ENCODE results near the gene ATP6V0B. TPM values are rescaled to one million over a fixed set of nuclear protein-coding genes. Genes with fewer than 3 reads are reported as not detected.

Gene ATP6V0B
- total and polyA plus RNA-seq, 2 of the 13 experiments (the other 11 are each of a cell fraction or from before 2014, with no cell fraction given) = 157 to 161 TPM

DNA sequence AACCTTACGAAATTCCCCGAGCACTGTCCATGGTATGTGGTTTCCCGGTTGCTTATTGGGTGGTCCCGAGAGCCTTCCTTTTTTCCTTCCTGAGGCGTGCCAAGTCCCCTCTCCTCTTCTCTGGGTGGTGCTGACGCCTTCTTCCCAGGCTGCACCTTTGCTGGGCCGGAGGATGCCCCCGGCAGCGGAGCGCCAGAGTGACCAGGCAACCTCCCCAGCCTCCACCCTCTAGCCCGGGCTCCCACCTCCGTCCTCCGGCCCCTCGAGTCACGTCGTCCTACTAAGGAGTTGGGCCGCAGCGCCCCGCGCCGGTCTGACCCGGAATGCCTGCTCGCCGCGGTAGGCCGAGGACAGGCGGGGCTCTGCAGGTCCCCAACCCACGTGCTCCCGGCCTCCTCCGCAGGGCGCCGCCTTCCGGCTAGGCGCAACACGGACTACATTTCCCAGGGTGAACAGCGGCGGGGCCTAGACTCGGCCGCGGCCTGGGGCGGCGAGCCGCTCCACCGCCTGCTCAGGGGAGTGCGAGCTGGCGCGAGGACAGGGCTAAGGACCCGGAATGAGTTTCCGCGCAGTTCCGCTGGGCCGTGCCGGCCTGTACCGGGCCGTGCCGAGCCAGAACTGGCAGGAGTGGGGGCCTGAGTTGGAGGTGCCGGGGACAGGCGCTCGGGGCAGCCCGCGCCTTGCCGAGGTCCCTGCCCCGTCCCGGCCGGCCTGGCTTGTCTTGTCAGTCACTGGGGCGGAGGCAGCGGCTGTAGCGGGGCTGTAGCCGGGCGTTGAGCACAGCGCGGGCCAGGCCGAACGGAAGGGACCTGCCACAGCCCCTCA is 28.3 kb upstream of the ATP6V0B start, which contains the start of gene IPO13 (continued):
- TF ChIP-seq, protein P1, sequence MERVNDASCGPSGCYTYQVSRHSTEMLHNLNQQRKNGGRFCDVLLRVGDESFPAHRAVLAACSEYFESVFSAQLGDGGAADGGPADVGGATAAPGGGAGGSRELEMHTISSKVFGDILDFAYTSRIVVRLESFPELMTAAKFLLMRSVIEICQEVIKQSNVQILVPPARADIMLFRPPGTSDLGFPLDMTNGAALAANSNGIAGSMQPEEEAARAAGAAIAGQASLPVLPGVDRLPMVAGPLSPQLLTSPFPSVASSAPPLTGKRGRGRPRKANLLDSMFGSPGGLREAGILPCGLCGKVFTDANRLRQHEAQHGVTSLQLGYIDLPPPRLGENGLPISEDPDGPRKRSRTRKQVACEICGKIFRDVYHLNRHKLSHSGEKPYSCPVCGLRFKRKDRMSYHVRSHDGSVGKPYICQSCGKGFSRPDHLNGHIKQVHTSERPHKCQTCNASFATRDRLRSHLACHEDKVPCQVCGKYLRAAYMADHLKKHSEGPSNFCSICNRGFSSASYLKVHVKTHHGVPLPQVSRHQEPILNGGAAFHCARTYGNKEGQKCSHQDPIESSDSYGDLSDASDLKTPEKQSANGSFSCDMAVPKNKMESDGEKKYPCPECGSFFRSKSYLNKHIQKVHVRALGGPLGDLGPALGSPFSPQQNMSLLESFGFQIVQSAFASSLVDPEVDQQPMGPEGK (CRISPR knock-in tag; IDR thresholded peaks at IDR 0.05) = peak; percentile 69; the same call in 1 of the 2 replicates
- TF ChIP-seq ZNF883 (CRISPR knock-in tag; IDR thresholded peaks at IDR 0.05; ENCODE audit: not compliant biosample characterization) = peak; percentile 90
- TF ChIP-seq, protein P2, sequence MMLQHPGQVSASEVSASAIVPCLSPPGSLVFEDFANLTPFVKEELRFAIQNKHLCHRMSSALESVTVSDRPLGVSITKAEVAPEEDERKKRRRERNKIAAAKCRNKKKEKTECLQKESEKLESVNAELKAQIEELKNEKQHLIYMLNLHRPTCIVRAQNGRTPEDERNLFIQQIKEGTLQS (CRISPR knock-in tag; IDR thresholded peaks at IDR 0.05) = no peak
- TF ChIP-seq CAMTA2 (CRISPR knock-in tag; IDR thresholded peaks at IDR 0.05; ENCODE audit: borderline replicate concordance) = peak; percentile 4; the same call in 1 of the 2 replicates
- TF ChIP-seq ATAD3A (CRISPR knock-in tag; IDR thresholded peaks at IDR 0.05) = no peak
- no peak for TF ChIP-seq MAZ (IDR thresholded peaks at IDR 0.05; ENCODE audit: borderline replicate concordance, low read depth, low read length)
- peak; percentile 94 for TF ChIP-seq MAZ (CRISPR knock-in tag; IDR thresholded peaks at IDR 0.05; ENCODE audit: low read depth)
- no peak for TF ChIP-seq FOSL1 (CRISPR knock-in tag; IDR thresholded peaks at IDR 0.05; ENCODE audit: borderline replicate concordance)
- TF ChIP-seq, protein P3, sequence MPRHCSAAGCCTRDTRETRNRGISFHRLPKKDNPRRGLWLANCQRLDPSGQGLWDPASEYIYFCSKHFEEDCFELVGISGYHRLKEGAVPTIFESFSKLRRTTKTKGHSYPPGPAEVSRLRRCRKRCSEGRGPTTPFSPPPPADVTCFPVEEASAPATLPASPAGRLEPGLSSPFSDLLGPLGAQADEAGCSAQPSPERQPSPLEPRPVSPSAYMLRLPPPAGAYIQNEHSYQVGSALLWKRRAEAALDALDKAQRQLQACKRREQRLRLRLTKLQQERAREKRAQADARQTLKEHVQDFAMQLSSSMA (CRISPR knock-in tag; IDR thresholded peaks at IDR 0.05) = peak; percentile 79; the same call in 1 of the 2 replicates
- TF ChIP-seq CEBPG (CRISPR knock-in tag; IDR thresholded peaks at IDR 0.05) = no peak
- TF ChIP-seq ZNF296 (CRISPR knock-in tag; conservative IDR thresholded peaks at IDR 0.05) = peak; percentile 75
- TF ChIP-seq, protein P4, sequence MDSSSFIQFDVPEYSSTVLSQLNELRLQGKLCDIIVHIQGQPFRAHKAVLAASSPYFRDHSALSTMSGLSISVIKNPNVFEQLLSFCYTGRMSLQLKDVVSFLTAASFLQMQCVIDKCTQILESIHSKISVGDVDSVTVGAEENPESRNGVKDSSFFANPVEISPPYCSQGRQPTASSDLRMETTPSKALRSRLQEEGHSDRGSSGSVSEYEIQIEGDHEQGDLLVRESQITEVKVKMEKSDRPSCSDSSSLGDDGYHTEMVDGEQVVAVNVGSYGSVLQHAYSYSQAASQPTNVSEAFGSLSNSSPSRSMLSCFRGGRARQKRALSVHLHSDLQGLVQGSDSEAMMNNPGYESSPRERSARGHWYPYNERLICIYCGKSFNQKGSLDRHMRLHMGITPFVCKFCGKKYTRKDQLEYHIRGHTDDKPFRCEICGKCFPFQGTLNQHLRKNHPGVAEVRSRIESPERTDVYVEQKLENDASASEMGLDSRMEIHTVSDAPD (CRISPR knock-in tag; IDR thresholded peaks at IDR 0.05) = peak; percentile 85
- TF ChIP-seq ZNF773 (CRISPR knock-in tag; IDR thresholded peaks at IDR 0.05; ENCODE audit: borderline replicate concordance) = no peak
- TF ChIP-seq NR3C1 (CRISPR knock-in tag; IDR thresholded peaks at IDR 0.05) = no peak
- TF ChIP-seq GFI1 (CRISPR knock-in tag; IDR thresholded peaks at IDR 0.05; ENCODE audit: borderline replicate concordance) = peak; percentile 66; the same call in 1 of the 2 replicates
- peak; percentile 72 for TF ChIP-seq RAD21 (CRISPR knock-in tag; IDR thresholded peaks at IDR 0.05)
- TF ChIP-seq, protein P5, sequence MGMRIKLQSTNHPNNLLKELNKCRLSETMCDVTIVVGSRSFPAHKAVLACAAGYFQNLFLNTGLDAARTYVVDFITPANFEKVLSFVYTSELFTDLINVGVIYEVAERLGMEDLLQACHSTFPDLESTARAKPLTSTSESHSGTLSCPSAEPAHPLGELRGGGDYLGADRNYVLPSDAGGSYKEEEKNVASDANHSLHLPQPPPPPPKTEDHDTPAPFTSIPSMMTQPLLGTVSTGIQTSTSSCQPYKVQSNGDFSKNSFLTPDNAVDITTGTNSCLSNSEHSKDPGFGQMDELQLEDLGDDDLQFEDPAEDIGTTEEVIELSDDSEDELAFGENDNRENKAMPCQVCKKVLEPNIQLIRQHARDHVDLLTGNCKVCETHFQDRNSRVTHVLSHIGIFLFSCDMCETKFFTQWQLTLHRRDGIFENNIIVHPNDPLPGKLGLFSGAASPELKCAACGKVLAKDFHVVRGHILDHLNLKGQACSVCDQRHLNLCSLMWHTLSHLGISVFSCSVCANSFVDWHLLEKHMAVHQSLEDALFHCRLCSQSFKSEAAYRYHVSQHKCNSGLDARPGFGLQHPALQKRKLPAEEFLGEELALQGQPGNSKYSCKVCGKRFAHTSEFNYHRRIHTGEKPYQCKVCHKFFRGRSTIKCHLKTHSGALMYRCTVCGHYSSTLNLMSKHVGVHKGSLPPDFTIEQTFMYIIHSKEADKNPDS (CRISPR knock-in tag; IDR thresholded peaks at IDR 0.05) = no peak
- peak; percentile 98 for TF ChIP-seq ELF1 (CRISPR knock-in tag; IDR thresholded peaks at IDR 0.05)
- peak; percentile 80; the same call in 1 of the 2 replicates for TF ChIP-seq ZFP82 (CRISPR knock-in tag; IDR thresholded peaks at IDR 0.05; ENCODE audit: borderline replicate concordance)
- peak; percentile 95; the same call in 1 of the 2 replicates for TF ChIP-seq ZNF749 (CRISPR knock-in tag; IDR thresholded peaks at IDR 0.05; ENCODE audit: borderline replicate concordance)
- peak; percentile 9; the same call in 1 of the 2 replicates for TF ChIP-seq ZNF460 (CRISPR knock-in tag; IDR thresholded peaks at IDR 0.05; ENCODE audit: borderline replicate concordance)
- TF ChIP-seq TGIF2 (CRISPR knock-in tag; IDR thresholded peaks at IDR 0.05) = peak; percentile 16; the same call in 1 of the 2 replicates
- no peak for TF ChIP-seq SRF (IDR thresholded peaks at IDR 0.05; ENCODE audit: low read depth, low read length)

All from HepG2 (cell line).